GM19351 (cell line): Measurements from ENCODE around the gene KRT13.

ENCODE experiments used
- ATAC-seq: cut with Tn5 transposase; IDR thresholded peaks from one replicate; pipeline ENCODE4 v1.9.1; 2021; ENCODE audit warnings: mild to moderate bottlenecking, moderate library complexity; ENCODE audit not compliant: unreplicated experiment

The KRT13 gene

DNA sequence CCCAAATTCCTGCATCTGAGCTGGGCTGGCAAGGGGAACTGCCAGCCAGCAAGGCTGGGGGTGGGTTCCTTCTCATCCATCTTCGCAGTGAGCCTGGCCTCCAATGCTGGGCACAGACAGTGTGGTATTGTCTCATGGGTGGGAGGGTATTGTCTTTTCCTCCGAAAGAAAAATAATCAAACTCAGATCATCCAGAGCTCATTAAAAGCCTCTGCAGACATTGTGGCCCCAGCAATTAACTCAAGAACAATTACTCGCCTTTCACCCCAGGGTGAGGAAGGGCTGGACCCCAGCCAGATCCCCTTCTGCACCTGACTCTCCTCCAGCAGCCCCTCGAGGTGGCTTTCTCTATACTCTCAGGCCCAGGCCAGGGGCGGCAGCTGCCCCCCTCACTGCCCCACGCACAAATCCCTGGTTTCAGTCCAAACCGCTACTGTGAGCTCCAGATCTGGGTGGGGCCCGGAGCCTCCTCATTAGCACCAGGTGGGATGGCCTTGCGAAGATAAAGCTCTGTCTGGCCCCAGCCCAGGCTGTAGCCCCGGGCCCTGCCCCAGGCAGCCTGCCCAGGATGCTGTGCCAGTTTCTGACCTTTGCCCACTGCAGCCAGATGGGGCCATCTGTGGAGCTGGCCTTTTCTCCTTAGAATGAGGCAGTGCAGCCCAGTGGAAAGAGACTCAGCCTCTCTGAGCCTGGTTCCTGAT is 15.6 kb upstream of the KRT13 start:
- no peak for ATAC-seq

- ATAC-seq, result no peak
Observed at GRCh38 chr17:41519501-41520224, 14.3 kb upstream of the KRT13 start.

DNA sequence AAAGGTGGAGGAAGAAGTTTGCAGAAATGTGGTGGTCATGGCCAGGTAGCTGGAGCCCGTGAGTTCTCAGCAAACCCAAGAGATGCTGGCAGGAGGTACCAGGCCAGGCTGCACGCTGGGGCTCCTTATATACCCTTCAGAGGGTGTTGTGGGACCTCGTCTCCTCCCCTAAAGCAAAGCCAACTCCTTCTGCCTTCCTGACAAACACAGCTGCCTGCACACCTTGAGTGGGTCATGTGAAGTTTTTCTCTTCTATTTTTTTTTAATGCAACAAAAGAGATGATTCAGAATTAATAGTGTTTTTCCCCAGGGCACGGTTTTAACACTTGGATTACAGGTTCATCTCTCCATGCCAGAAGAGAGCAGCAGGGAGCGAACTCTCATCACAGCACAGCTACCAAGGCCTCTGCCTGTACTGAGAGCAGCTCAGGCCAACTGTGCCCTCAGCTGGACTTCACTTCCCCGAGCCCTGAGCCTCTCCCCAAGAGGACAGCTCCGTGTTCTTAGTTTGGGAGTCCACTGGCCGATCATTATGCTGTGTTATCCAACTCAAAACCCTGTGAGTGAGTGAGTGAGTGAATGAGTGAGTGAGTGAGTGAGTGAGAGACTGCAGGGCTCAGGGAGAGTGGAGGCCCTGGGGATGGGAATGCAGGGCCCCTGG is 13.5 kb upstream of the KRT13 start, which contains the start of gene KRT15:
TSS of gene KRT15 (minus strand) at position 102 of the 661 bp plus-strand sequence. CDS start at position 39, 63 bp downstream.
- ATAC-seq, result no peak

- no peak for ATAC-seq
Observed at GRCh38 chr17:41518031-41518430, 12.6 kb upstream of the KRT13 start.

GRCh38 chr17:41516830-41517283 is 11.4 kb upstream of the KRT13 start:
- no peak for ATAC-seq

DNA sequence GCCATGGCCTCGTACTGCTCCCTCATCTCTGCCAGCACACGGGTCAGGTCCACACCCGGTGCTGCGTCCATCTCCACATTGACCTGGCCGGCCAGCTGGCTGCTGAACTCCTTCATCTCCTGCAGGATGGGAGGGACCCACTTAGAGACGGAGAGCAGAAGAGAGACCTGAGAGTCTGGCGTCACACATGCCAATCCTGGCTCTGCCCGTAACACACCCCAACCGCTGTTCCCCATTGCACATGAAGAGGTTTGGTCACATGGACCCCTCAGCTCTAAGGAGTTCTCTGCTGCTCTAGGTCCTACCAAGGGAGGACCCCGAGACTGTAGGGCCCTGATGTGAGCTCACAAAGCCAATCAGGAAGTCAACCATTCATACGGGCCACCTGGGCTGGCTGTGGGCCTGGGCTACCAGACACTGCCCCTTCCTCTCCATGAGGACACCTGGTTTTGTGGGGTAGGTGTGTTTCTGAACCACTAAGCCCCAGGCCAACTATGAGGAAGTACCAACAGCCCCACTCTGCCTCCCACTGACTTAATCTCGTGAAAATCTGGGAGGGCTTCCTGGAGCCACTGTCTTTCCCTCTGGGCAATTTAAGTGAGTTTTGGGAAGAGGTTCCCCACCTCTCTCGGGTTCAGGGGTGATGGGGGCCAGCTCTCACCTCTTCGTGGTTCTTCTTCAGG is 10.9 kb upstream of the KRT13 start:
- no peak for ATAC-seq

GRCh38 chr17:41513168-41513547 is 7.7 kb upstream of the KRT13 start:
- ATAC-seq, result no peak

DNA sequence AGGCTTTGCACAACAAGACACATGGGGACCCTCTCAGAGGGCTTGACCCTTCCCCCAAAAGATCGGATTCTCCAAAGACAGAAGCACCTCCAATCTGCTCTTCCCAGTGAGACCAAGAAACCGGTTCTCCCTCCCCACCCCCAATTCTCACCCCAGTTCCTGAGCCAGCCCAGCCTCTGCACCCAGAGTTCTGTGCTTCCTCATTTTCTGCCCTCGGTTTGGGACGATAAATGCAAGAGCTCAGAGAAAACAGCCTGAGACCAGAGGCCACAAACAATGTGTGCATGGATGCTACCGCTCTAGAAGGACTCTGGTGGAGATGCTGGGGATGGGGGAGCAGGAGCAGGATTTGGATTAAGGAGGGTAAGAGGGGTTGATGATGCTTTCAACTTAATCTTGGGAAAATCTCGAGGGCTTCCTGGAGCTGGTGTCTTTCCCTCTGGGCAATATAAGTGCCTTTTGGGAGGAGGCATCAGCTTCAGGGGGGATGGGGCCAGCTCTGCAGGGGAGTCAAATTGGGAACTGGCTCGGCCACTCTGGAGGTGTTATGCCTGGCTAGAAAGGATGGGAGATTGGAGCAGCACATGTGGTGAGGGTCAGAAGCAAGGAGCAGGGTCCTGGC is 7.2 kb upstream of the KRT13 start:
- no peak for ATAC-seq

GRCh38 chr17:41511716-41512115 is 6.3 kb upstream of the KRT13 start:
- ATAC-seq, result no peak

- ATAC-seq, result no peak
Observed at GRCh38 chr17:41511116-41511515, 5.7 kb upstream of the KRT13 start.

DNA sequence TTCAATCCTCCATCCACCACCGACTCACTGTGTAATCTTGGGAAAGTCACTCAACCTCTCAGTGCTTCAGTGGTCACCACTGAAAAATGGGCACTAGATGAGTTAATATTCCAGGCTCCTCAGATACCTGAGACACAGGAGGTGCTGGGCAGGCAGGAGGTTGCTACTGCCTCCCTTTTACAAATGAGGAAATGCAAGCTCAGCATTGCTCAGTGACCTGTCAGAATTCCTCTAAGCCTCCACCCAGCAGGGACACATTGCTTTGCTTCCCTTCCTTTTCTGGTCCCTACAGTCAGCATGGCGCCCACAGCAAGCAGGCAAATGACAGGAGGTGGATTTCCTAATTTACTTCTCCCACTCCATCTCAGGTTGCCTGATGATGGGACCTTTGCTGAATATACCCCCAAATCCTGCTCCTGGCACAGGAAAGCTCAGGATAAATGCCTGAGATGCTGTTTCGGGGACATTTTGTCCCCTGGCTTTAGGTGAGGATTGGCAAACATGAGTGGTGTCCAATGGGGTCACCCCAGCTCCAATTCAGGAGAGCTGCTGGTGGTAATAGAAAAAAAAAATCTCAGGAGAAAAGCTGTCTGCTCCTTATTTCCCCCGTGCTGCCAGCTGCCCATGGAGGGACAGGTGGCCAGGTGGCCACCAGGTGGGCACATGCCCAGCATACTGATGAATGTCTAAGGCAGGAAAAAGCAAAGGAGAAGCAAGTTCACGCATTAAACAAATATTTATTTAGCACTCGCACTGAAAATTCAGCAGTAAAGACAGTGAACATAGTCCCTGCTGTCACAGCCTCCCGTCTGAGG is 5.0 kb upstream of the KRT13 start:
- ATAC-seq, result no peak

GRCh38 chr17:41507315-41507880 is 2.0 kb upstream of the KRT13 start:
- no peak for ATAC-seq

- no peak for ATAC-seq
Observed at GRCh38 chr17:41505809-41506767, 676 bp upstream of the KRT13 start.

DNA sequence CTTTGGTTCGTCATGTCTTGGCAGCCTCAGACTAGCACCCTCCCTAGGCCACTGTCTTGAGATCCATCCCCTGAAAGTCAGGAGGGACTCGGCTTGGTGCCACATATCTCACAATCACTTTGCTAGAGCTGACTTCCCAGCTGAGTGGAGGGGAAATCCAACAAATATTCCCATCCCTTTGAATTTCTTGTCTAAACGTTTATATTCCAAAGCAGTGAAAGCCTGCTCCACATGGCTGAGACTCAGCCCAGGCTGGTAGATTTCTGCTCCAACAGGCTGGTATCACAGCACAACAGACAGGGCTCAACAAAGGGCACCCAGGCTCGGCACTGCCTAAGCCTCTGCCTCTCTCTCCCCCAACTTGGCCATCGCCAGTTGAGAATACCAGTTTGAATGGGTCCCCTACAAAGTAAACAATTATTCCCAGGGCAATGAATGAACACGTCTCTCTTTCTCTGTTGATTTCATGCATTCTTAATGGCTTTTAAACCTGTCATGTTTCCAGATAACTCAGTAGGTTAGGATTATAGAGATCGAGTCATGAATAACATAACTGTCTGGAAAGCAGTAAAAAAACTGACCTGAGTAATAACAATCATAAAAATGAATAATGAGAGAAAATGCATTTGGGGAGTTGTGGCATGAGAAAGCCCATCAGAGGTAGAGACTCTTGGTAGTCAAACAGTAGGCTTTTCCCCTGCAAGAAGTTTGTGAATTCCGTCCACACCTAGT is 1.0 kb downstream of the KRT13 start:
- no peak for ATAC-seq

GRCh38 chr17:41503202-41503601 is 2.2 kb downstream of the KRT13 start:
- no peak for ATAC-seq

DNA sequence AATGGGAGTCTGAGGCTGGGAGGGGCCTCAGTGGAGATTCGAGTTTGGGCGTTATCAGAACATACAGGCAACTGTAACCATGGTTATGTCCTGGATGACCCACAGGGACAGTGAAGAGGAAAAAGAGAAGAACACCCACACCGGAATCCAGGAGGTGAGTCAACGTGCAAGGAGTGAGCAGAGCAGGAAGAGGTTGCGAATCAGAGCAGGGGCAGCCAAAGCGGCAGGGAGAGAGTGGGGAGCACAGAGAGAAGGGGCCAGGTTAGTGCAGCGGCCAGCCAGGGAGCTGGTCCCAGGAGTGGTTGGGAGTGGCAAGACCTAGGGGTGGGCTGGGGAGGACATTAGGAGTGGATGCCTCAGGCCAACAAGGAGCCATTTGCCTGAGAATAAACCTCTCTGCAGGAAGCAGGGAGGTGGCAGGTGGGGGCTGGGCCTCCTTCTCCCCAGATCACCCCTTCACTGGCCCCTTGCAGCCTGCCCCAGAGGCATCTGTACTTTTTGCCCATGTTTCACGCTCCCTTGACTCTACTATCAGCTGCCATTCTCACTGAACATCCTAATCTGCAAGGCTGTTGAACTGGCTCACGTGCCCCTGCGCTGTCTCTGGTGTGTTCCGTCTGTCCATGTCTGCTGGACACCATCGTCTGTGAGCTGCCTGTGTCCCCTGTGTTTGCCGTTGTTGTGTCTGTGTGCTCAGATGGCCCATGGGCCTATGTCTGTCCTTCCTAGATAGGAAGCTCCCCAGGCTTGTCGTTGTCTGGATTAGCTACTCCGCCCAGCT is 5.1 kb downstream of the KRT13 start:
- ATAC-seq, result no peak

GRCh38 chr17:41499714-41500113 is 5.7 kb downstream of the KRT13 start:
- no peak for ATAC-seq
